Fibroblast of pulmonary artery (primary cell): ENCODE results near the gene MAGI2.

Source experiments
- DNase-seq: peaks from one replicate; pipeline ENCODE4 v3.0.0-alpha.2; 2010; ENCODE audit warnings: low read depth
- H3K4me3 ChIP-seq: replicated peaks from 2 replicates; pipeline ENCODE4 v1.5.1; 2011; ENCODE audit warnings: low read depth, mild to moderate bottlenecking, control low read depth, low read length, moderate library complexity
- TF ChIP-seq, protein P1 (sequence below): IDR thresholded peaks from 2 replicates; pipeline ENCODE4 v1.5.1; 2011; ENCODE audit warnings: mild to moderate bottlenecking, control low read depth, low read length, inconsistent platforms; ENCODE audit errors: missing control alignments

Gene MAGI2

DNA sequence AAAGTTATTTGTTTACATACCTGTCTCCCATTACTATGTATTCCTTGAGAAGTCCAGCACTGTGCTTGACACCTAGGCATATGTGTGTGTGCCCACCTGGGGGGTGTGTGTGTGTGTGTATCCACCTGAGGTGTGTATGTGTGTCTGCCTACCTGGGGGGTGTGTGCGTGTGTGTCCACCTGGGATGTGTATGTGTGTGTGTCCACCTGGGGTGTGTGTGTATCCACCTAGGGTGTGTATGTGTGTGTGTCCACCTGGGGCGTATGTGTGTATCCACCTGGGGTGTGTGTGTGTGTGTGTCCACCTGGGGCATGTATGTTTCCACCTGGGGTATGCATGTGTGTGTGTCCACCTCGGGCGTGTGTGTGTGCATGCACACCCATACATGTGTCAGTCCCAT, 1051.4 kb downstream of the MAGI2 start:
- no peak overlapping the region for H3K4me3 ChIP-seq
- DNase-seq, result no peak
- TF ChIP-seq, protein P1, sequence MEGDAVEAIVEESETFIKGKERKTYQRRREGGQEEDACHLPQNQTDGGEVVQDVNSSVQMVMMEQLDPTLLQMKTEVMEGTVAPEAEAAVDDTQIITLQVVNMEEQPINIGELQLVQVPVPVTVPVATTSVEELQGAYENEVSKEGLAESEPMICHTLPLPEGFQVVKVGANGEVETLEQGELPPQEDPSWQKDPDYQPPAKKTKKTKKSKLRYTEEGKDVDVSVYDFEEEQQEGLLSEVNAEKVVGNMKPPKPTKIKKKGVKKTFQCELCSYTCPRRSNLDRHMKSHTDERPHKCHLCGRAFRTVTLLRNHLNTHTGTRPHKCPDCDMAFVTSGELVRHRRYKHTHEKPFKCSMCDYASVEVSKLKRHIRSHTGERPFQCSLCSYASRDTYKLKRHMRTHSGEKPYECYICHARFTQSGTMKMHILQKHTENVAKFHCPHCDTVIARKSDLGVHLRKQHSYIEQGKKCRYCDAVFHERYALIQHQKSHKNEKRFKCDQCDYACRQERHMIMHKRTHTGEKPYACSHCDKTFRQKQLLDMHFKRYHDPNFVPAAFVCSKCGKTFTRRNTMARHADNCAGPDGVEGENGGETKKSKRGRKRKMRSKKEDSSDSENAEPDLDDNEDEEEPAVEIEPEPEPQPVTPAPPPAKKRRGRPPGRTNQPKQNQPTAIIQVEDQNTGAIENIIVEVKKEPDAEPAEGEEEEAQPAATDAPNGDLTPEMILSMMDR, result no peak

- TF ChIP-seq, protein P1, result no peak
- no peak overlapping the region for H3K4me3 ChIP-seq
- DNase-seq, result no peak
Measured at GRCh38 chr7:78400038-78400437, 1053.4 kb downstream of the MAGI2 start.

GRCh38 chr7:78399033-78399769, 1054.3 kb downstream of the MAGI2 start:
- no peak for DNase-seq
- H3K4me3 ChIP-seq, result no peak overlapping the region
- TF ChIP-seq, protein P1, result no peak

- no peak overlapping the region for H3K4me3 ChIP-seq
- DNase-seq, result no peak
- TF ChIP-seq, protein P1, result no peak
Measured at GRCh38 chr7:78398576-78398975, 1054.9 kb downstream of the MAGI2 start.

- H3K4me3 ChIP-seq, result no peak overlapping the region
- DNase-seq, result no peak
- TF ChIP-seq, protein P1, result no peak
Measured at GRCh38 chr7:78398081-78398480, 1055.4 kb downstream of the MAGI2 start.

DNA sequence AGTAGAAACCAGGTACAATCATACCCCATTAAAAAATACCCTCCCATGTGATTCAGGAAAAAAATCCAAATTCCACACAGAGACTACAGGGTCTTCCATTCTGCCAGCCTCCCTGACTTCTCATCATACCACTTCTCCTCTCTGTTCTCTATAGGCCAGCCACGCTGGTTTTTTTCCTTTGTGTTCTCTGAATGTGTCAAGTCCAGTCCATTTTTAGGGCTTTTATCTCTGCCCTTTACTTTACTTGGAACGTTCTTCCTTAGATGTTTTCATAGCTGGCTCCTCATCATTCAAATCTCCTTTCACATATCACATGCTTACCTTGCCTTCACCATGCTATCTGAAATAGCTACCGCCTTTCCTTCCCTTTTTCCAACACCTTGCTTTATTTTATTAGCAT, 1057.3 kb downstream of the MAGI2 start:
- TF ChIP-seq, protein P1, result no peak
- H3K4me3 ChIP-seq, result no peak overlapping the region
- no peak for DNase-seq

- TF ChIP-seq, protein P1, result no peak
- H3K4me3 ChIP-seq, result no peak overlapping the region
- DNase-seq, result no peak
Measured at GRCh38 chr7:78395298-78396036, 1058.0 kb downstream of the MAGI2 start.
